NCI-H345 treated with DMSO at 0.1 percent for 48 hours (cell line): ENCODE data around the gene WDPCP.
"Not testable (repeated sequence)": the region's sequence is repeated elsewhere in the genome, so short reads cannot be mapped to it uniquely, and the experiment has no call there.

Source experiments
- DNase-seq: peaks from one replicate; lab custom pipeline; 2025; ENCODE audit not compliant: unreplicated experiment; lab: John Stamatoyannopoulos, UW

Gene WDPCP

GRCh38 chr2:63465633-63466032 lies 122.6 kb downstream of the WDPCP start:
- no peak for DNase-seq

DNA sequence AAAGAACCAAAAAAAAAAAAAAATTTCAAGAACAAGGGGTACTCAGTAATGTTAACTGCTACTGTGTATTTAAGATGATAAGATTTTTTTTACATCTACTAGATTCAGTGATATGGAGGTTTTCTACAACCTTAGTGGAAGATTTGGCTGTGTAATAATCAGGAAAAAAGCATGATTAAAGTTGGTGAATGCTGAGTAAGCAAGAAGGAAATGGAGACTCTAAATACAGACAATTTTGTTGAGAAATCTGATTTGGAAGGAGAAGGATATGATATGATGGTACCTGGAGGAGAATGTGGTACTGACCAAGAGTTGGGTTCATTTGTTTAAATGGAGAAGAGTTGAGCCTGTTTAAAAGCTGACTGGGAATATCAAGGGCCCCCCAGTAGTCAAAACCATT lies 125.1 kb downstream of the WDPCP start:
- no peak for DNase-seq

DNA sequence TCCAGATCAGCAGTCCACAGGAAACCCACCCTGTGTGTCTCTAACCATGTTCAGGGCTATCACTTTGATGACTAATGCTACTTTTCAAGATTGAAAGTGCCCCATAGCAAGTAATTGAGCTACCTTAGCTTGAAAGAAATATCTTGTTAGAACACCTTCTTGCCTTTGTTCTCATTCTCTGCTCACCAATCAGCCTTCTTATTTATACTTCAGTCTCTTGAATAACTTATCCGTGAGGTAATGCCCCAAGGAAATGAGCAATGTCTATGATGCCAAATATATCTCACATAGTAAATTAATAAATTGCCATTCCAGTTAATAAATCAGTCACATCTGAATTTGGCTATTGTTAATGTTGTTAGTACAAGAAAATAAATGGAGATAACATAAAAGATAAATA lies 141.6 kb downstream of the WDPCP start:
- no peak for DNase-seq

- no peak for DNase-seq
These were observed 143.6 kb downstream of the WDPCP start for GRCh38 chr2:63444565-63445288.

GRCh38 chr2:63440612-63441011 lies 147.7 kb downstream of the WDPCP start:
- no peak for DNase-seq

GRCh38 chr2:63438181-63438580 lies 150.1 kb downstream of the WDPCP start:
- DNase-seq: no peak

DNA sequence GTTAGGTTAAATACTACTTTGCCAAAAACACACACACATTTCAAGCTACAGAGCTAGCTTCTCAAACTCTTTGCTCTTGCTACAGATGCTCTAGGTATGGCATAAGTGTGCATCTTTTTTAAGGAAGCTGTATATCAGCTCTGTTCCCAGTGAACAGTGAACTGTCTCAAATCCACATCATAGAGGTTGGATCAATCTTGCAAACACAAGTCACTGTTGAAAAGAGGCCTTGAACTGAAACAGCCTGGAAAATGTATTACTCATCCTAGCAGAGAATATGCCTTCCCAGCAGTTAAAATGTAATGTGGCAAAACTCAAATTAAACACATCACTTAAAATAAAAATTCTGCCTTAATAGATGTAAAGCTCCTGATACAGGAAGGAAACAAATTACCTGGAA lies 151.8 kb downstream of the WDPCP start:
- DNase-seq: no peak

GRCh38 chr2:63435070-63435469 lies 153.2 kb downstream of the WDPCP start:
- no peak for DNase-seq

DNA sequence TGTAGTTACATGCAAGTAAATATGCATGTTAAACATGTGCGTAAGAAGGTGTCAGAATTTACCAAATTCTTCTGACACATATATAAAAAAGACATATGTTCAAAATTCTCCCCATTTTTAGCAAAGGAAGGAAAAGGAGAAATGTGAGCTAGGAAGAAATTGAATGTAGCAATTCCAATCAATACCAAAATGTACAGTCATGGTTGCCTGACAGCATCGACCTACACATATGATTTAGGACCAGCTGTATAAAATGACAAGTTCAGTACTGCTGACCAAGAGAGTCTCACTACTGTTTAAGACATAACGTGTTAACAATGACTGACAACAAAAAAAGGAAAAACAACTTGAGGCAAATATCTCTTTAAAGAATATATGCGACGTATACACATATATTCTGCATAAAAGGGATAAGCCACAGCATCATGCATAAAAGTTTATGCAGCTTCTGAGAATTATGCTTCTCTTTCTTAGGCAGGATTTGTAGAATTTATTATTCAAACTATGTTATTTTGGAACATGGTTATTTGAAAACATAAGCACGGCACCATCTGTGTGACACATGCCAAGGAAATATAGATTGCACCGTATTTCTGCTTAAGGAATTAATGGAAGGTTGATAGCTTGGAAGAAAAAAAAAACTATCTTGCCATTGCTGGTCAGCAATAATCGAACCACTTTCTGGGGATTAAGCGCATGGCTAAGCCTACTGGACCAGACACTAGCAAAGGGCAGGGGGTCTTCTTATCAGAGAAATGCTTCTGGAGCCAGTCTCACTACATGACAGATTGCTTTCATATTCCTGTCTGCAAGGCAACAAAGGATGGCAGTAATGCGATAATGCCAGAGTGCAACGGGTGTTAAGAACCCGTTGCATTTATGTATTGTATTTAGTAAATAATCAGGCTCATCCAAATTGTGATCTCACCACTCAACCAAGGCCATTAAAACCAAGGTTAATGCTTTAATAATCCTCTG lies 154.0 kb downstream of the WDPCP start:
- DNase-seq: no peak

DNA sequence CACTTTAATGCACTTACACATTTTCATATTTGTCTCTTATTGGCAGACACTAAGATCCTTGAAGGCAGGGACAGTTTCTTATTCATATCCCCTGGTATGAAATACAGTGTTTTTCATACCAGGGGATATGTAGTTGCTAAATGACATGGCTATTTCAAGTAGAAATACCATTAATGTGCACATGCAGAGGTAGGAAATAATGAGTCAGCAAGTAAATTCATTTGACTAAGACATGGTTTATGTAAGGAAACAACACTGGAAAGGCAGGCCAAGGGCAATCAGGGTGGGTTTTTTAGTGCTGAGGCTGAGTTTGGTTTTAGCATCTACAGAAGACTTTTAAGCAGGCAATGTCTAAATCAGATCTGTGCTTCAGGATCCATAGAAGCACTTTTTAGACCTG lies 155.9 kb downstream of the WDPCP start:
- no peak for DNase-seq

- DNase-seq: no peak
These were observed 162.7 kb downstream of the WDPCP start for GRCh38 chr2:63425606-63426005.

GRCh38 chr2:63425079-63425416 lies 163.2 kb downstream of the WDPCP start:
- no peak for DNase-seq

DNA sequence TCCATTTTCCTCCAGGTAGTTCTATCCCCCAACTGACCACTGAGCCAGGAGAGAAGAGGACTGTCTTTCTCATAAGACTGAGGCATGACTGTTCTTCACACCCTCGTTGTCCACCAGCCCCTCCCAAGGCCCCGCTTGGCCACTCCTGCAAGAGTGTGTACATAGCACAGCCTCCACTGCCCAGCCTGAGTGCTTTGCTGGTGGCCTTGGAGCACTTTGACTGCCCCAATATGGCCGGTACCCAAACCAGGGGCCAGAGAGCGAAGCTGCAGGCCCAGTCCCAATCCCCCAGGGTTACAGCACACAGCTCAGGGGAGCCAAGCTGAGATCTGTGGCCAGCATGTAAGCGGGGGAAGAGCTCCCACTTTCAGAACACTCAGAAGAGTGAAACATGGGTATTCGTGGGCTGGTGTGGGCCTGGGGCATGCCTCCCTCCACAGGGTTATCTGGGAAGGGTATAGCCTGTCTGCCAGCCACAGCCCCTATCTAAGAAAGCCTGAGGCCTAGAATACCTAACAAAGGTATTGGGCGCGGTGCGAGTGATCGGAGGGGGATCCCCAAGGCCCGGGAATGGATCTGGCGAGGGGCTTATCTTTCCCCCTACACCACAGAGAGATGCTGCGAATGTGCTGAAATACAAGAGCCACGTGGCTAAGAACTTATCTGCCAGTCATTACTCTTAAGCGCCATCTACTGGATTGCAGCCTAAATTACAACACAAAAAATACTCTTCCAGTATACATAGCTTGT lies 163.8 kb downstream of the WDPCP start:
- no peak for DNase-seq

DNA sequence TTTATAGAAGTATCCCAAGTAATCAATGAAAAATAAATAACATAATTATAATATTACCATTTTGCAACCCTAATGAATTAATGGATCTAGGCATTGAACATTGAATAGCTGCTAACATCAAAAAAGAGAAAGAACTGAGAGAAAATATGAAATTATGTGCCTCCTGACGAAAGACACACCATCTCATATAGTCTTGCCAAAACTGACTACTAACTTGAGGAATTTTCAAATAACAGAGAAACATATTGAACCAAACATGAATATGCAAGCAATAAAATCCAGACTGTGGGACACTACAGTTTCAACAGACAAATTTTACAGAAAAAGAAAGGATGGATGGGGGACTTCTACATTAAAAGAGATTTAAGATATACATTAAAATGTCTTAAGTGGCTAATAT lies 165.7 kb downstream of the WDPCP start:
- DNase-seq: no peak

GRCh38 chr2:63408530-63408929 lies 179.7 kb downstream of the WDPCP start:
- DNase-seq: no peak

- no peak for DNase-seq
These were observed 181.6 kb downstream of the WDPCP start for GRCh38 chr2:63406641-63407040.

DNA sequence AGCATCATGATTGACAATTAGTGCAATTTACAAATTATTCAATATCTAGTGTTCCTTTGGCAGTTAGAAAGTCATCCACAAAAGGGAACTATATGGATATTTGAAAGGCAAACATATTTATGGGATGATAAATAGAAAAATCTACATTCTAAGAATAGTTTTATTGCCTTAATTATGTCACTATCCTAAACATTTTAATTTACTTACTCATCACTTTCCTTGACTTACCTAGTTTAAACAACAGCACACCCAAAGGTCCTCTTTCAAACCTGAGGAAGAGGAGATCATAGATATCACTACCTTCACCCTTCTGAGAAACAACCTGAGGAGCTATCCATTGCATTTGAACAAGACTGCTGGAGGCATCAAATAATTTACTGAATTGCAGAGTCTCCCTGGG lies 184.5 kb downstream of the WDPCP start:
- DNase-seq: no peak

- not testable (repeated sequence) for DNase-seq
These were observed 185.4 kb downstream of the WDPCP start for GRCh38 chr2:63402889-63403288.

GRCh38 chr2:63399156-63399555 lies 189.1 kb downstream of the WDPCP start:
- DNase-seq: no peak

DNA sequence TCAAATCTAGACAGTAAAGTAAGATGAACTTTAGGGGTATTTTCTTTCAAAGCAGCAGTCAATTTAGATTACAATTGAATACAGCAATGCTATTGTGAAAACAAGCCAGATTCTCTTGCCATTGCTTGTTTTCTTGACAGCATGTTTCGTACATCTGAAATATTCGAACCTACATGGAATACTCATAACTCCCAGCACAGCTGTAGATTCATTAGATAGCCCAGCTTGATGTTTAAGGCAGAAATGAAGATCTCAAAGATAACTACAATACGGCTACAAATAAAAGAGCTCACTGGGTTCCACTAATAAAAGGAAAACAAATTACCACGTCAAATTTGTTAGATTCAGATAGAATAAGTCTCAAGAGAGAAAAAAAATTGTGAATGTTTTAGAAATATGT lies 208.8 kb downstream of the WDPCP start:
- DNase-seq: no peak

DNA sequence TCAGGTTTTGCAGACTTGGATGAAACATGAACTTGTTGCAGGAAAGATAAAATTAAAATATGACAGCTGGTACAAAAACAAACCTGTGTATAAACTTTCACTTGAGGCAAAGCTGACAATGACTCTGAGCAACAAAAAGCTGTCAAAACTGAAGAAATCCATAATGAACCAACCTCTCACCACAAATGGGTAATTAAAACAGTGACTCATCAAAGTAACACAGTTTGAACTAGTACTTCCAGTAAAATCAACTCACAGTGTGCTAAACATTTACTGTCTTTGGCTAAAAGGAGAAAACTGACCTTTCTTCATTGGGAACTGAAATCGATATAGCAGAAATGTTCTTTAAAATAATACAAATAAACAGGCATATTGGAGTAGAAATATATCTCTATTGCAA lies 209.7 kb downstream of the WDPCP start:
- no peak for DNase-seq

GRCh38 chr2:63374341-63374740 lies 213.9 kb downstream of the WDPCP start:
- no peak for DNase-seq
